ENCODE data around the gene CEACAM18.
A peak's percentile ranks its signal among the peaks of the same experiment; 100 is the strongest.
"Not testable (repeated sequence)": the region's sequence is repeated elsewhere in the genome, so short reads cannot be mapped to it uniquely, and the experiment has no call there.

Gene CEACAM18

DNA sequence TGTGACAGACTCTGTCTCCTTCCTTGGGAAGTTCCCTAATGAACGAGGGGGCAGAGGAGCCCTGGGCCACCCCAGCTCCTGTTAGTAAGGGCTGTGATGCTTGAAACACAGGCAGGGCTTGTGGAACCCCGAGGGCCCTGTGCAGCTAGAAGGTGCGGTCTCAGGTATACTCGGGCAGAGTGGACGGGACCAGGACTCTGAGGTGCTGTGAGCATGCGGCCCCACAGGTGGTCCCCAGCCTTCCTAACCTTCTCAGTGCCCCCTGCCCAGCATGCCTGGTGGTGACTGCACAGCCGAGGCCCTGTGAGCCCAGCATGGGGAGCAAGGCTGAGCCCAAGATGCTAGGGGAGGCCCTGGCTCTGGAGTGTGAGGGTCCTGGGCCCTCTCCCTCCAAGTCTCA lies 16.1 kb upstream of the CEACAM18 start:
- H3F3A ChIP-seq (ENCODE audit: low read depth): peaks cover 4% of the 10 kb centered on the region; the same call in 1 of the 2 replicates
- H3K36me3 ChIP-seq (ENCODE audit: insufficient read depth, low read length): no peaks in the 10 kb centered on the region
- no peak overlapping the region for H2AFZ ChIP-seq (ENCODE audit: low read length)
- H3K4me1 ChIP-seq (ENCODE audit: insufficient read depth, low read length, poor library complexity, severe bottlenecking): peaks cover 52% of the 10 kb centered on the region
- peak overlapping the region; percentile 82 for H3K9ac ChIP-seq (ENCODE audit: low read depth, low read length, poor library complexity, severe bottlenecking)
- no peaks in the 10 kb centered on the region for H3K9me3 ChIP-seq (ENCODE audit: insufficient read depth, low read depth, low read length)
- H3K9me2 ChIP-seq (replicated peaks; ENCODE audit: low read depth, low read length): no peaks in the 10 kb centered on the region
- H4K20me1 ChIP-seq (ENCODE audit: insufficient read depth, low read length, poor library complexity, severe bottlenecking): no peaks in the 10 kb centered on the region
- TF ChIP-seq EZH2phosphoT487 (IDR thresholded peaks at IDR 0.05; ENCODE audit: borderline replicate concordance) (no peak), CTCF (conservative IDR thresholded peaks at IDR 0.05; ENCODE audit: low read length) (no peak)
- H3K4me2 ChIP-seq (ENCODE audit: low read depth, low read length, poor library complexity, severe bottlenecking): peak overlapping the region; percentile 95
- H3K27me3 ChIP-seq (ENCODE audit: insufficient read depth, low read length, poor library complexity, severe bottlenecking): no peaks in the 10 kb centered on the region
- H3K4me3 ChIP-seq (ENCODE audit: low read length, poor library complexity, severe bottlenecking): peak overlapping the region; percentile 56
- H3K79me2 ChIP-seq (ENCODE audit: insufficient read depth, low read length): peaks cover 15% of the 10 kb centered on the region; the same call in 1 of the 2 replicates

- Histone ChIP-seq H3K9ac (ENCODE audit: low read depth, low read length, poor library complexity, severe bottlenecking) (peak overlapping the region; percentile 82), H3K4me1 (ENCODE audit: insufficient read depth, low read length, poor library complexity, severe bottlenecking) (peaks cover 56% of the 10 kb centered on the region), H3K27me3 (ENCODE audit: insufficient read depth, low read length, poor library complexity, severe bottlenecking) (no peaks in the 10 kb centered on the region), H3K36me3 (ENCODE audit: insufficient read depth, low read length) (no peaks in the 10 kb centered on the region), H3K9me3 (ENCODE audit: insufficient read depth, low read depth, low read length) (no peaks in the 10 kb centered on the region), H3K9me2 (replicated peaks; ENCODE audit: low read depth, low read length) (no peaks in the 10 kb centered on the region), H2AFZ (ENCODE audit: low read length) (no peak overlapping the region), H3K79me2 (ENCODE audit: insufficient read depth, low read length) (peaks cover 15% of the 10 kb centered on the region; the same call in 1 of the 2 replicates), H3K4me2 (ENCODE audit: low read depth, low read length, poor library complexity, severe bottlenecking) (peak overlapping the region; percentile 95), H3F3A (ENCODE audit: low read depth) (peaks cover 9% of the 10 kb centered on the region; the same call in 1 of the 2 replicates), H4K20me1 (ENCODE audit: insufficient read depth, low read length, poor library complexity, severe bottlenecking) (no peaks in the 10 kb centered on the region), H3K4me3 (ENCODE audit: low read length, poor library complexity, severe bottlenecking) (no peak overlapping the region)
- no peak for TF ChIP-seq EZH2phosphoT487 (IDR thresholded peaks at IDR 0.05; ENCODE audit: borderline replicate concordance)
- TF ChIP-seq CTCF (conservative IDR thresholded peaks at IDR 0.05; ENCODE audit: low read length): no peak
Measured at GRCh38 chr19:51462681-51463080, 15.7 kb upstream of the CEACAM18 start.

DNA sequence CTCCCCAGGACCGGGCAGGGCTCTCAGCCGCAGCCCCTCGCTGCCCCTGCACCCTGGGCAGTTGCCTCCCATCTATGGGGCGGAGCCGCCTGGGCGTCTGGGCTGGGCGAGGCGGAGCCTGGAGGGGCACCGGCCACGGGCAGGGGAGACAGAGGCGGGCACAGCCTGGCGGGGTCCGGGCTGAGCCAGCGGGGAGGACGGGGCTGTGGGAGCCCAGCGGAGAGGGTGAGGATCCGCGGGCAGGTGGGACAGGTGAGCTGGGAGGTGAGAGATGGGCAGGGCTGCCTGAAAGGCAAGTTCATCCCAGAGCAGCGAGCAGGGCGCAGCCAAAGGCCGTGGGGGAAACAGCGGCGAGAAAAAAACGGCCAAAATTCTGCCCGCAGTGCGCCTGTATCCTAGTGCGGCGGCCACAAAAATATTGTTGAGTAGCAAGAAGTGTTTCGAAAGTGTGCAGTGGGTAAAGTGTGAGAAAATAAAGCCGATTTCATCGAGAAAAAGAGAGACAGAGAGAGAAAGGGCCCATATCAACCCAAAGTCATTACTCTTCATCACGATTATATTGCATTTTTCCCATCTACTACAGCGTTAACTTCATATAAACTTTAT lies 14.3 kb upstream of the CEACAM18 start:
- H3K9me2 ChIP-seq (replicated peaks; ENCODE audit: low read depth, low read length); H3K9me3 ChIP-seq (ENCODE audit: insufficient read depth, low read depth, low read length); H2AFZ ChIP-seq (ENCODE audit: low read length); H4K20me1 ChIP-seq (ENCODE audit: insufficient read depth, low read length, poor library complexity, severe bottlenecking); H3K27me3 ChIP-seq (ENCODE audit: insufficient read depth, low read length, poor library complexity, severe bottlenecking); H3K36me3 ChIP-seq (ENCODE audit: insufficient read depth, low read length); H3K9ac ChIP-seq (ENCODE audit: low read depth, low read length, poor library complexity, severe bottlenecking): not testable (repeated sequence)
- Histone ChIP-seq H3K79me2 (ENCODE audit: insufficient read depth, low read length) (peaks cover 24% of the 10 kb centered on the region), H3F3A (ENCODE audit: low read depth) (peaks cover 10% of the 10 kb centered on the region; the same call in 1 of the 2 replicates), H3K4me3 (ENCODE audit: low read length, poor library complexity, severe bottlenecking) (peak overlapping the region; percentile 32), H3K4me1 (ENCODE audit: insufficient read depth, low read length, poor library complexity, severe bottlenecking) (peaks cover 69% of the 10 kb centered on the region), H3K4me2 (ENCODE audit: low read depth, low read length, poor library complexity, severe bottlenecking) (peak overlapping the region; percentile 14)

DNA sequence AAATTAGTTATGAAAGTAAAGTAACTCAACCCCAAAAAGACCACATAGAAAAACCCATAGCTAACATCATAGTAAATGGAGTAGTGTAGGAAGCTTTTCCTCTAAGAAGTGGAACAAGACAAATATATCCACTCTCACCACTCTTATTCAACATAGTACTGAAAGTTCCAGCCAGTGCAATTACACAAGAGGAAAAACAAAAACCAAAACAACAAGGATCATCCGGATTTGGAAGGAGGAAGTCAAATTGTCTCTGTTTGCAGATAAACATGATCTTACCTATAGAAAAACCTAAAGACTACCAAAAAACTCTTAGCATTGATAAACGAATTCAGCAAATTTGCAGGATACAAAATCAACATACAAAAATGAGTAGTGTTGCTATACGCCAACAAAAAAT lies 11.6 kb upstream of the CEACAM18 start:
- Histone ChIP-seq H3F3A (ENCODE audit: low read depth) (peaks cover 7% of the 10 kb centered on the region; the same call in 1 of the 2 replicates), H3K27me3 (ENCODE audit: insufficient read depth, low read length, poor library complexity, severe bottlenecking) (no peaks in the 10 kb centered on the region), H2AFZ (ENCODE audit: low read length) (no peak overlapping the region), H4K20me1 (ENCODE audit: insufficient read depth, low read length, poor library complexity, severe bottlenecking) (no peaks in the 10 kb centered on the region), H3K36me3 (ENCODE audit: insufficient read depth, low read length) (no peaks in the 10 kb centered on the region), H3K9me2 (replicated peaks; ENCODE audit: low read depth, low read length) (no peaks in the 10 kb centered on the region), H3K9me3 (ENCODE audit: insufficient read depth, low read depth, low read length) (no peaks in the 10 kb centered on the region), H3K79me2 (ENCODE audit: insufficient read depth, low read length) (peaks cover 31% of the 10 kb centered on the region), H3K4me1 (ENCODE audit: insufficient read depth, low read length, poor library complexity, severe bottlenecking) (peaks cover 55% of the 10 kb centered on the region), H3K4me3 (ENCODE audit: low read length, poor library complexity, severe bottlenecking) (peak overlapping the region; percentile 78), H3K4me2 (ENCODE audit: low read depth, low read length, poor library complexity, severe bottlenecking) (peak overlapping the region; percentile 90), H3K9ac (ENCODE audit: low read depth, low read length, poor library complexity, severe bottlenecking) (peak overlapping the region; percentile 90)
- TF ChIP-seq CTCF (conservative IDR thresholded peaks at IDR 0.05; ENCODE audit: low read length): no peak
- no peak for TF ChIP-seq EZH2phosphoT487 (IDR thresholded peaks at IDR 0.05; ENCODE audit: borderline replicate concordance)

Measured in Loucy (cell line).